Loucy (cell line): ENCODE measurements around the gene SORCS2.

Experiments used
- CTCF ChIP-seq: fragments of 200-600 bp; sonication (generic); conservative IDR thresholded peaks from 2 replicates; pipeline ENCODE4 v1.5.1; 2014; ENCODE audit warnings: mild to moderate bottlenecking, antibody characterized with exemption, low read length
- EZH2phosphoT487 ChIP-seq: fragments of 200-600 bp; IDR thresholded peaks from 2 replicates; pipeline ENCODE4 v1.6.1; 2018; ENCODE audit warnings: antibody characterized with exemption, mild to moderate bottlenecking, moderate library complexity, borderline replicate concordance

- TF ChIP-seq CTCF (no peak), EZH2phosphoT487 (no peak)
Observed at GRCh38 chr4:7279902-7280301, 87.6 kb downstream of the SORCS2 start.
